Neuron (in vitro differentiated cells): ENCODE results near the gene SLC52A3.

Experiments used
- H2AFZ ChIP-seq: one replicate; pipeline ENCODE4 v1.6.1; 2013; ENCODE audit warnings: low read depth, mild to moderate bottlenecking, inconsistent platforms, low read length, moderate library complexity
- H3K27me3 ChIP-seq: one replicate; pipeline ENCODE4 v1.6.1; 2013; ENCODE audit warnings: low read length; ENCODE audit not compliant: insufficient read depth
- H3K36me3 ChIP-seq: one replicate; pipeline ENCODE4 v1.6.1; 2013; ENCODE audit warnings: low read length; ENCODE audit not compliant: insufficient read depth
- H3K4me1 ChIP-seq: one replicate; pipeline ENCODE4 v1.6.1; 2013; ENCODE audit warnings: low read length; ENCODE audit not compliant: insufficient read depth
- H3K4me3 ChIP-seq: 2 replicates; pipeline ENCODE4 v1.5.1; 2013; ENCODE audit warnings: mild to moderate bottlenecking, low read length, moderate library complexity
- H3K9me3 ChIP-seq: one replicate; pipeline ENCODE4 v1.6.1; 2013; ENCODE audit warnings: low read length

SLC52A3 gene

DNA sequence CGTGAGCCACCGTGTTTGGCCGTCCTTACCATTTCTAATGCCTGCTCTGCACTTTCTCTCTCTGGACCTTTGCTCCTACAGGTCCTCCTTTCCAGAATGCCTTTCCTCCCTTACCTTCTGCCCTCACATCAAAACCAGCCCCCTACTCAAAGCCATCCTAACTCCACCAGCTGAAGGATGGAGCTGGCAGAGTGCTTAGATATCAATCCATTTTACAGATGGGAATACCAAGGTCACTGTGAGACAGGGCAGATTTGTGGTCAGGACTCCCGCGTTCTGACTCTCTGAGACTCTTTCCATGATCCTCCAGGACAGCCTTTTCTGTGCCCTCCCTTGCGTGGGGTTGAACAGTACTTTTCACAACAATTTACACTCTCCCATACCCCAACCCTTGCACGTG is 51.0 kb downstream of the SLC52A3 start:
- Histone ChIP-seq H3K4me1 (no peaks in the 10 kb centered on the region), H3K36me3 (no peaks in the 10 kb centered on the region), H3K4me3 (no peak overlapping the region), H3K9me3 (no peaks in the 10 kb centered on the region), H3K27me3 (peaks cover 18% of the 10 kb centered on the region), H2AFZ (no peak overlapping the region)

DNA sequence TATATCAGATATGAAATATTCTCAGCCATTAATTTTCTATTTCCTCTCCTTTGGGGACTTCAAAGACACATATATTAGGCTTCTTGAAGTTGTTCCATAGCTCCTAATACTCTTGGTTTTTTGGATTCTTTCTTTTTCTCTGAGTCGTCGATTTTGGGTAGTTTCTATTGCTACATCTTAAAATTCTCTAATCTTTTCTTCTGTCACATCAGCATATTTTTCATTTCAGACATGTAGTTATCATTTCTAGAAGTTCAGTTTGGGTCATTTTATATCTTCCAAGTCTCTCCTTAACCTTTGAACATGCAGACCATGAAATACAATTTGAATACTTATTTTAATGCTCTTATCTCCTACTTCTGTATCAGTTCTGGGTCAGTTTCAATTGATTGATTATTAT is 53.8 kb downstream of the SLC52A3 start:
- Histone ChIP-seq H3K4me1 (no peaks in the 10 kb centered on the region), H3K27me3 (peaks cover 23% of the 10 kb centered on the region)

DNA sequence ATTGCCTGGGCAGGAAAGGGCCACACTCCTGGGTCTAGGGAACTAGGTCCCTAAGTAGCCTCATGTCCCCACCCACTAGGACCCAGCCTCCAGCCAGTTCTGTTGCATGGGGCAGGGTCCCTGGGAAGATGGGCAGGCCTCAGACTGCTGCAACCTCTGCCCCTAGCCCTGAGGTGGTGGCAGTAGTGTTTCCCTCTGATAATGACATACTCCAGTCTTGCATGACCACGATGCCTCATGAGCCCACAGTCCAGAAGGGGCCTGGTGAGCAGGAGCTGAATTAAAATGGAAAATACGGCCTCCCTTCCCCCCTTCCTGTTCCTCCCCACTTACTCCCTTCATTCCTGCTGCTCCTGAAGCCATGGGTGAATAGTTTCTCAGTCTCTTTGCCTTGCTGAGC is 56.7 kb downstream of the SLC52A3 start:
- Histone ChIP-seq H3K9me3 (peaks cover 7% of the 10 kb centered on the region), H2AFZ (no peak overlapping the region), H3K27me3 (peaks cover 31% of the 10 kb centered on the region), H3K4me1 (no peaks in the 10 kb centered on the region), H3K36me3 (no peaks in the 10 kb centered on the region), H3K4me3 (no peak overlapping the region)

More for the DNA sequence above, 53.8 kb downstream of the SLC52A3 start:
- no peaks in the 10 kb centered on the region for H3K36me3 ChIP-seq
- H2AFZ ChIP-seq = no peak overlapping the region
- H3K9me3 ChIP-seq = peaks cover 3% of the 10 kb centered on the region
- no peak overlapping the region for H3K4me3 ChIP-seq

DNA sequence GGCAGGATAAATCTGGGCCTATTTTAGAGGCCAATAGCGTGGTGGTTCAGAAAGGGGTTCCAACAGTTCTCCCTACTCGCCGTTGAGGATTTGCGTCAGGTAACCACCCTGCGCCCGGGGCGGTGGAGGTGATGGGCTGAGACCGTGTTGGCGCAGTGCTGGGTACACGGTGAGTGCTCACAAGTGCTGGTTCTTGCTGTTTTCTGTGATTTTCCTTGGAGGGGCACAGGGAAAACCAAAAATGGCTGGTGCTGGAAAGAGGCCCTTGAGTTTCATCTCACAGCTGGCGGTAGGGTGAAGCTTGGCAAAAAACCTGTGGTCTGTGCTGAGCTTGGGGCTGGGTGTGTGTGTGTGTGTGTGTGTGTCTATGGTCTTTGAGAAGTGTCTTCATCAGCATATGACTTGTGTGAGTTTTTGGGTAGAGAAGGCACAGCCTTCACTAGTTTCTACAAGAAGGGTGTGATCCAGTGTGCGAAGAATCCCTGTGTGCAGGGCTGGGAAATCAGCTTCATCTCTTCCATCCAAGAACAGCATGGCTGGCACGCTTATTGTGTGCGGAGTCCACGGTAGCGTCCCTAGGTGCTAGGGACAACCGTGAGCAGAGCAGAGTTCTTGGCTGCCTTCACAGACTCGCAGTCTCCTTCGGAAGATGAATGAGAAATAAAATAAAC is 57.4 kb downstream of the SLC52A3 start:
- no peak overlapping the region for H3K4me3 ChIP-seq
- H3K27me3 ChIP-seq = peaks cover 30% of the 10 kb centered on the region
- no peaks in the 10 kb centered on the region for H3K4me1 ChIP-seq
- H3K36me3 ChIP-seq = no peaks in the 10 kb centered on the region
- H3K9me3 ChIP-seq = peaks cover 7% of the 10 kb centered on the region
- no peak overlapping the region for H2AFZ ChIP-seq
